ENCODE data around the gene SLC8A1. TPM values are rescaled to one million over a fixed set of nuclear protein-coding genes. Genes with fewer than 3 reads are reported as not detected.

Gene SLC8A1
- 100 to 1,000 TPM; 105 to 121 TPM for total RNA-seq
- long read RNA-seq, donor 1, partial matches to known transcripts = 1 of 34 reads
- long read RNA-seq, donor 1, other reads (novel, unspliced or antisense) = 33 of 34 reads
- long read RNA-seq, donor 2, partial matches to known transcripts = 2 of 24 reads
- long read RNA-seq, donor 2, other reads (novel, unspliced or antisense) = 22 of 24 reads

DNA sequence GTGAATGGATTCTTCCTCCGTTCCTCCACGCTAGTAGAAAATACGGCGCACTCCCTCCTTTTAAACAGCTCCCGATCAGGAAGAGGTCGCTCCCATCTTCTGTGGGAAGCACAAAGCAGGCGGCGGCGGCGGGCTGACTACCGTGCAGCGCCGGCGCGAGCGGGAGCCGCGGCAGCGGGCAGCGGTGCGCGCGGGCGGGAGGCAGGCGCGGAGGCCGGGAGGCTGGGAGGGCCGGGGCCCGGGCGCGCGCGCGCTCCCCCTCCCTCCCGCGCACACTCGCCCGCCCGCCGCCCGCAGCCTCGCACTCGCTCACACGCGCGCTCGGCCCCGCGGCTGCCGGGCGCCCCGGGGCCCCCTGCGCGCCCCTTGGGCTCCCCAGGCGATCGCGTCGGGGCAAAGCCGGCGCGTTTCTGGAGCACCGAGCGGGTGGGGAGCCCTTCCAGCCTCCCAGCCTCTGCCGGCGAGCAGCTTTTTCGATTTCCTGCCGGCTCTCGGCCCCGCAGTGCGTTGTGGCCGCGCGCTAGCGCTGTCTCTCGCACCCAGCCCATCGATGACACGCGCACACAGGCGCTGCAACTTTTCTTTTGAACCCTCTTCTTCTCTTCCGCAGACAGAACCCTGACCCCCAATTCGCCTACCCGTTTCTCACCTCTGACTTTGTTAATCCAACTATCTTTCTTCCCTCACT is at the start of gene SLC8A1:
SLC8A1 (minus strand) TSS at position 173 of the 688 bp plus-strand sequence.
- intact Hi-C loops (cut with DNase I) = loop anchor here in 1 of 2 donors (10.0 kb wide), 3 partner anchors 63 to 537 kb away; no protein-coding TSS in a partner anchor

DNA sequence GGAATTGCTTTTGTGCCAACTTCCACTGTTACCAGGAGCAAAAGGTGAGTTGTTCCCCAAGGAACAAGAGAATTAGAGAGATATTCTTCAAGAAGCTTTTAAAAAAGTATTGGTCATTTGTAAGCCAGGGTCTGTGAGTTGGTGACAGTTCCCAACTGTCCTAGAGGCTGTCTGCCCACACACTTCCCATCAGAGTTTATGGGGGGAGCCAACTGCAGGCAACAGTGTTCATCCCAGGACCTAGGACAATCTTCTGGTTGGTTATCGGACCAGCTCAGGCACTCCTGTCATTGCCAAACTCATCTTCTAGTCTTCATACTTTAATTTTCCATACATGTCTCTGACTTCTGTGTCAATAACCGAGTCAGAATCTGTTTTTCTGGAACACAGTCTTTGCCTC is 47.5 kb upstream of the SLC8A1 start:
- intact Hi-C loops (cut with DNase I) = no loop called here

More for the DNA sequence above, at the start of gene SLC8A1:
- DNase-seq (ENCODE audit: low spot score) = peak; percentile 78

DNA sequence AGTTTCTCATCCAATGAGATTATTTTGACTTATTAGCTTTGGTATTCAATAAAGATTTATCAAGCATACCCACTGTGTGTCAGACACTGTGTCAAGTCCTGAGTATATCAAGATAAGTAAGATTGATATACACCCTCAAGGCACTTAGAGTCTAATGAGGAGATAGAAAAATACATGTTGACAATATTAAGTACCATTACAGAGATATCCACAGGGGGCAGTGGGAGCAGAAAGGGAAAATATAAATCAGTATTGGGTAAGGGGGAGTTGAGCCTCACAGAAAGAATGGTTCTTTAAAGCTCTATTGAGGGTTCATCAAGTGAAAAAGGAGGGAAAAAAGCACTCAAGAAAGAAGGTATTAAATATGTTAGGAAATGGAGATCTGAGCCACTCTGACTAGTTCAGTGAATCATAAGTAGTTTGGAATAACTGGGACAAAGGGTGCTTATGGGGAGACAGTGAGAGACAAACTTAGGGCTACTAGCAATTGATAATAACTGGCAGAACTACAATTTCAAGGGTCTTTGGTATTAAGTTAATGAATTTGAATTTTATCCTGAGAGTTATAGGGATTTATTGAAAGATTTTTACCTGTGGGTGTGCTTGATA is 45.5 kb upstream of the SLC8A1 start:
- intact Hi-C loops (cut with DNase I) = no loop called here
- no peak for DNase-seq (ENCODE audit: low spot score)

More for the DNA sequence above, 47.5 kb upstream of the SLC8A1 start:
- DNase-seq (ENCODE audit: low spot score) = no peak

DNA sequence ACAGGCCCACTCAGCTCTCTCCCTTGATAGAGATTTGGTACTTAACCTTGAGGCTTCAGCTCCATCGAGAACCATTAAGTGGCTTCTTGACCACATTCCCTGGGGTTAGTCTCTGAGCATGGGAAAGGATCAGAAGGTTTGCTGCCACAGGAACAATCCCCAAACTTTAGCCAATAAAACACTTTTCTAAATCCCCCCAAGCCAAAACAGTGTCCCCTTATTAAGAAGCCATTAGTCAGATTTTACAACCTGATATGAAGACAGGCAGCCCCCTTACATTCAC is 37.7 kb upstream of the SLC8A1 start:
- no peak for DNase-seq (ENCODE audit: low spot score)
- intact Hi-C loops (cut with DNase I) = no loop called here

DNA sequence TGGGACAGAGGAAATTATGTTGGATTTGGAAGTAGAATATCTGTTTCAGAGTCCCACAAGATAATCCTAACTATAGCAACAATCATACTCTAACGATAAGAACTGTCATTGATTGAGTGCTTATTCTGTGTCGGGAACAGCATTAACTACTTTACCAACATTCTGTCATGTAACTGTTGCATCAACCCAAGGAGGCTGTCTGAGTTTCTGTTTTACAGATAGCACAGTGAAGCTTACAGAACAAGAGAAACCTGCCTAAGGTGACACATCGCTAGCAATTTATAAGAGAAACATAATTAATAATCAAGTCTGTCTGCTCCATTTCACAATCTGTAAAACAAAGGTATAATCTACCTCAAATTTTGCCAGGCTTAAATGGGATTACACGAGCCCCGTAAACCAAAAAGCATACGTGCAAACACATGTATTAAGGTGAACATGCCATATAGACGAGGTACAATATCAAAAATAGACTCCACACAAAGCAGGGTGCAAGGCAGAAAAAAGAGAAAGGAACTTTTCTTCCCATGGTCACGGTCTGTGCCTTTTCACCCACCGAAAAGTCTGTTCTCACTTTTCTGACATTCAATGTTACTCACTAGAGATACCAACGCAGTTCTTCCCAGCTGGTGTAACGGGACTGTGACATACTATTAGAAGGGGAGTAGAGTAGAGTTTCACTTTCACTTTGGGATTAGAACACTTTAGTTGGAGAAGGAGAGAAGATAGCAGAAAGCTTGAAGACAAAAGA is 37.2 kb upstream of the SLC8A1 start:
- intact Hi-C loops (cut with DNase I) = no loop called here

DNA sequence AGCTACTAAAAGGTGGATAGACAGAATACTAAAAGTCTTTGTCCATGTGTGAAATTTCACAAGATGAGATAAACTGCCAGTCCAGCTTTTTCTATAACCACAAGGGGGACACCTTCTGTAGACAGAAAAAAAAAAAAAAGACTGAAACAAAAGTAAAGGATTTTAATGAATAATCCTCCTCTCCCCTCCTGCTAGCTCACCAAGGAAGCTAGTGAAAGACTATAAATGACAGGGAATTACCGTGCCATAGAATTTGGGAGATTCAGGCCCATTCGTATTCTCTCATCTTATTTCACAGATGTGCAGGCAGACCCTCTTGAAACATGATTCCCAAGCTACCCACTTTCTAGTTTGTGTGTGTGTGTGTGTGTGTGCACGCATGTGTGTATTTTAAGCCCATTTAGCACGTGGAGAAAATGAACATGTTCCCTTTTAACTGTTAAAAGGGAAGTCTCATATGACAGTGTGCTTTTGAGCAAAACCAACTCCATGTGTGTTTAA is 36.3 kb upstream of the SLC8A1 start:
- DNase-seq (ENCODE audit: low spot score) = no peak
- intact Hi-C loops (cut with DNase I) = no loop called here

More for the DNA sequence above, 37.2 kb upstream of the SLC8A1 start:
- DNase-seq (ENCODE audit: low spot score) = no peak

DNA sequence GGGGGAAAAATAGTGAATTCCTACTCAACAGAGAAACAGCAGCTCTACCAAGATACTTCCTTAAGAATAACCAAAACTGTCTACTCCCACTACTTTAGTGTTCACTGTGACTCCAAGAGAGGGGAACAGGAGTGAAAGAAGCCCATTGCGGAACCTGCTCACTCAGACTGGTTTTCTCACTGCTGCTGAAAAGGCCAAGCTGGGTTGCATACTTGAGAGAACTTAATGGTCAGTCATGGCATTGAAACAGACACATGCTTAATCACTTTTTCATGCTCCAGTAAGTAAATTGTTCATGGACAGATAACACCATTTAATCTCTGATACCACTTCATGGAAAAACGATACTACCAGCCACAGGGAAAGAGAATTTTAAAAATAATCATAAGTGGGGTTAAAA is 35.7 kb upstream of the SLC8A1 start:
- DNase-seq (ENCODE audit: low spot score) = no peak
- intact Hi-C loops (cut with DNase I) = no loop called here

DNA sequence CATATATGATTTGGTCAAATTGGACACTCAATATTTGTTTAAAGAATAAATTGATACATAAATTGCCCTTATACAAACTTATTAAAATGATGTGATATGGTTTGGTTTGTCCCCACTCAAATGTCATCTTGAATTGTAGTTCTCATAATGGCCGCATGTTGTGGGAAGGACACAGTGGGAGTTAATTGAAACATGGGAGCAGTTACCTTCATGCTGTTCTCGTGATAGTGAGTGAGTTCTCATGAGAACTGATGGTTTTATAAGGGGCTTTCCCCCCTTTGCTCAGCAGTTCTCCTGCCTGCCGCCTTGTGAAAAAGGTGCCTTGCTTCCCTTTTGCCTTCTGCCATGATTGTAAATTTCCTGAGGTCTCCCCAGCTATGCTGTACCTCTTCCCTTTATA is 34.0 kb upstream of the SLC8A1 start:
- intact Hi-C loops (cut with DNase I) = no loop called here
- no peak for DNase-seq (ENCODE audit: low spot score)

DNA sequence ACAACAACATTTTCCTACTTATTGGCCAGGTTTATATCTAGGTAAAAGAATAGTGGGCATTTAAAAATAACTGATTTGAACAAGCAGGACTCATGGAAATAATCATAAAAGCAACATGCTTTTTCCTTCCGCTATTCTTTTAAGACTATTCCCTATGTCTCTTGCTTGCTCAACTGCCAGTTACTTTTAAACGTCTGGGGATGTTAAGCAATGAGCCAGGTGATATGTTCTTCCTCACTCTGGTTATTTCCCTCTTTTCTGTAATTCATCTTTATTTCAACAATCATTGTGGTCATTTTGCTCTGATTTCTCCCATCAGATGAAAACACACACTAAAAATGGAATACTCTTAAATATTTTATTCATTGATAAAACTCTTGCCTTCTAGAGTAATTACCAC is 33.4 kb upstream of the SLC8A1 start:
- intact Hi-C loops (cut with DNase I) = no loop called here
- no peak for DNase-seq (ENCODE audit: low spot score)

DNA sequence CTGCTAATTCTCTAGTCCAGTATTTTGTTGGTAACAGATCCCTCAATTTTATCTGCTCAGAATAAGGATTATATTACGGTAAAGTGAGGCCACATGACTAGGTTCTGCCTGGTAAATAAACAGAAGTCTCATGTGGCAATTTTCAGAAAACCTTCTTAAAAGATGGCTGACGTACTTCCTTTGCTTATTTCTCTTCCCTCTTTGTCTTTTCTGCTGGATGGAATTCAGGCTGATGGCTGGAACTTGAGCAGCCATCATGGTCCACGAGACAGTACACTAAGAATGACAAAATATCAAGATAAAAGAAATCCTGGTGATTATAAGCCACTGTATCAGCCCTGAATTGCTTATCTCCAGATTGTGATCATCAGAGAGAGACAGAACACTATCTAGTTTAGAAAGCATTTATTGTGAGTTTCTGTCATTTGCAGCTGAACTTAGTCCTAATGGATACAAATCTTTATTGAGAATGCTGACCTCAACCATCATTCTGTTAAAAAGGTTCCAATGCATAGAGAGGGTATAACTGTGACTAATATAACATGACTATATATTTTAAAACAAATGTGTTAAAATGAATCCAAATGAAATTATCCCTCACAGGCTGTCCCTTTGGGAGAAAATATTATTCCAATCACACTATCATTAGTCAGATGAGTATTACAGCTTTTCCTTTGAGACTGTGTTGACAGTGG is 31.8 kb upstream of the SLC8A1 start:
- intact Hi-C loops (cut with DNase I) = loop anchor here in 1 of 2 donors (1.0 kb wide), 1 partner anchor 23 kb away; no protein-coding TSS in a partner anchor
- DNase-seq (ENCODE audit: low spot score) = no peak

DNA sequence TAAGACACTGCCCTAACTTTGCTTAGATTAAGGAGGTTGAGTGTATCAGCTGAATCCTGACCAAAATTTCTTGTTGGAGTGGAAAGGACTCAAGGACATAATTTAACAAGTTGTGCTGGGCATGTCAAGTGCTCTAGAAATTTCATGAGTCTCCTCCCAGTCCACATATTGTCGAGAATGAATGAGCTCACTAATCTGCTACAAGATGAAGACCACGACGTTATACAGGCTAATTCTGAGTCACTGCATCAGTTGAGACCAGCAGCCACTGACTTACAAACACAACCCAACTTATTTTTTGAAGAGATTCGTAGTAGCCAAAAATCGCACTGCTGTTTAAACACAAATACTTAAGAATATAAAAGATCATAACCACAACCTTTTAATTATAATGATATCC is 28.7 kb upstream of the SLC8A1 start:
- intact Hi-C loops (cut with DNase I) = no loop called here

DNA sequence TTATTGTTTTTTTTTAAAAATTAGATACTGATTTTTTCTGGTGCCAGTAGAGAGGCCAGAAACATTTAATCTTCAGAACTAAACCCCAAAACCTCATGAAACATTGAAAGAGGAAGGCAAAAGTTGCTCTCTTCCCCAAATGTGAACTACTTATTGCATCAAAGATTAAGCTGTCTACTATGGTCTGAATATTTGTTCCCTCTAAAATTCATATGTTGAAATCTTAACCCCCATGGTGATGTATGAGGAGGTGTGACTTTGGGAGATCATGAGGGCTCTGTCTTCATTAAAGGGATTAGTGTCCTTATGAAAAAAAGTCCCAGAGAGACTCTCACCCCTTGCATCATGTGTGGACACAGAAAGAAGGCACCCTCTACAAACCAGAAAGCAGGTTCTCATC is 28.2 kb upstream of the SLC8A1 start:
- intact Hi-C loops (cut with DNase I) = no loop called here

More for the DNA sequence above, 28.7 kb upstream of the SLC8A1 start:
- DNase-seq (ENCODE audit: low spot score) = no peak

DNA sequence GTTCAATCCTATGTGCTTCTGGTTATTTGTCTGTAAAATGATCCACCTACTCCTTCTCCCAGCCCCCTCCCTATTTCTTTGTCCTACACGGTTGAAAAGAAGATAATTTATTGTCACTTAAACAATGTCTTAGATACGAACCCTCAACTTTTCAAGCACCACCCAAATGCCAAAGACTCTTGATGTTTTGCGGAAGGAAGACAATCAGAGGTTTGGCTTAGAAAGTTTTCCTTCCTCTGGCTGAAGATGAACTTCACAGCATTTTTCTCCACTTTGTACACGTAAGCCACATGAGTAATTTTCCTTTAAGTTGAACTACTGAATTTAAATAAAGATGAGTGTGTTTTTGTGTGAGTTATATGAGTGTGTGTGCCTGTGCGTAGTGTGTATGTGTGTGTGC is 25.5 kb upstream of the SLC8A1 start:
- intact Hi-C loops (cut with DNase I) = no loop called here
- no peak for DNase-seq (ENCODE audit: low spot score)

More for the DNA sequence above, 28.2 kb upstream of the SLC8A1 start:
- no peak for DNase-seq (ENCODE audit: low spot score)

DNA sequence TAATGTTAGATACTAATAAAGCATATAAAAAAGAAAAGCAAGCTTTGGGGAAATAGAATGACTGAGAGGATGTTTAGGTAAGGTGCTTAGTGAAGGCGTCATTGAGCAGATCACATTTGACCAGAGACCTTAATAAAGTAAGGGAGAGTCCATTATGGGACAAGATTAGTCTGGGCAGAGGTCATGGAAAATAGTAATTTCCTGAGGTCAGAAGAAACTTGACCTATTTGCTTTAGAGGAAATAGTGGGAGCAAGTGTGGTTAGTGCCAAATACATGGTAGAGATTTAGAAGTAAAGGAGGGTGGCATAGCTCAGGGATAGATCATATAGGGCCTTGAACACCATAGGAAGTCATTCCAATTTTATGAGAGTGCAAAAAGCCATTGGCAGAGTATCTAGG is 24.5 kb upstream of the SLC8A1 start:
- intact Hi-C loops (cut with DNase I) = no loop called here
- DNase-seq (ENCODE audit: low spot score) = no peak

DNA sequence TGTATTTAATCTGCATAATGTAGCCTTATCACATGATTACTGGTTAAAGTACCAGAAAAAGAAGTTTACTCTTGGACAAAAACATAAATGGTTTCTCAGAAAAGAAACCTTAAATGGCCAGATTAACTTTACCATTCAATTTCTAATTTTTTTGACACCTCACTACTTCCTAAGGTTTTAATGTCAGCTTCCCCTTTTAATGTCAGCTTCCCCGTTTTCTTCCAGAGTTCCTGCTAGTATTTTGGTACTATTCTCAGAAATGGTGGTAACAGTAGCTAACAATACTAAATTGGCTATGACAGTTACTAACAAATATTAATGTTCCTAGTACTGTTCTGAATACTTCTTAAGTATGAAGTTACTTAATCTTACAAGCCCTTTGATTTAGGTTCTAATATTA is 22.4 kb upstream of the SLC8A1 start:
- intact Hi-C loops (cut with DNase I) = no loop called here
- DNase-seq (ENCODE audit: low spot score) = no peak

DNA sequence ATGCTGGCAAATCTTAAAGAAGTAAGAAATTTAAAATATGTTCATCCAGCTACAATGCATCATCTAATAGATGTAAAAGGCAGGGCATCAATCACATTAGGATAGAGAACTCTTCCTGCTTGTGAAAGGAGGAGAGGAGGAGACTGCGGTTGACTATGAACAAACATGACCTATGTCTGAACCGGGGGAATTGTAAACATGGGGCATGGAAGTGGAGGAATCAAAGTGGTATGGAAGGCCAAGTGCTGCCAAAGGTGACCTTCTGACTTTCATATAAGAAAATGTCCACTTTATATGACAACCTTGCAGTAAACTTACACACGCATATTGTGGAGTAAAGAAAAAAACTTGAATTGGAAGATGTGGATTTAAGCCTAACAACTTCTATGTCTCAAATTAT is 20.0 kb upstream of the SLC8A1 start:
- intact Hi-C loops (cut with DNase I) = no loop called here
- DNase-seq (ENCODE audit: low spot score) = no peak

DNA sequence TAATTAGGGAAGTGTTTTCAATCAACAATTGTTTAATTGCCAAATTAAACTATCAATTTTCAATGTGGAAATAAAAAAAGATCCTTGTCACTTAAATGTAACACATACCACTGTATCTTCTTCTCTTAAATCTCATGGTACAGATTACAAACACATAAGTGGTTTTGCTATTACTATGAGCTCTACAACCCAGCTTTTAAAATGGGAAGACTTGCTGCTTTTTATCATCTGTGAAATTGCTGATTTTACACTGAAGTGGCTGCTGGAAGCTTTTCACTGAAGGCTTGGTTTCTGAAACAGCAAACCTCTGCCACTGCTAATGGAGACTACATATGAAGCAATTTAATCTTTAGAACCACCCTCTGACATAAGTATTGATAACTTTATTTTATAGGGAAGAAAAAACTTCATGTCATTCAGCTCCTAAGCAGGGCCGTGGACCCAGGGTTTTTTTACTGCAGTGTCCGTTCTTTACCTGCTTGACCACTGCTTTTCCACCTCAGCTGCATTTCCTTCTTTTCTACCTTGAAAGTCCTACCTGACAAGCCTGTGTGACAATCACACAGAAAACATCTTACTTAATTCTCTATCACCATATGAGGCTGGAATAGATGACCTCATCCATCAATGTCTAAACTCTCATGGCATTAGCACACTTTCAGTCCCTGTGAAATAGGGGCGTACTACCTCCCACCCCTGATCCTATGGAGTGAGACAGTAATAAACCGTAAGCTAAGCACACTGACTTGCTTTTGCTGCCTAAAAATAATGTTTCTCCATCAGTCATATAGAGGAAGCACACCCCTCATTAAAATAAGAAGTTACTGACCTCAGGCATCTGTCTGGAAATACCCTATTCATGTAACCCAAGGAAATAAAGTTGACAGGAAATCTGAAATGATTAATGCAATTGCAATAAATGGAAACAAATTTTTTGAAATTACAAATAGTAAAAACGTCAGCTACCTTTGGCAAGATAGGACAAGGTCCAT is 19.2 kb upstream of the SLC8A1 start:
- intact Hi-C loops (cut with DNase I) = no loop called here
- DNase-seq (ENCODE audit: low spot score) = no peak

DNA sequence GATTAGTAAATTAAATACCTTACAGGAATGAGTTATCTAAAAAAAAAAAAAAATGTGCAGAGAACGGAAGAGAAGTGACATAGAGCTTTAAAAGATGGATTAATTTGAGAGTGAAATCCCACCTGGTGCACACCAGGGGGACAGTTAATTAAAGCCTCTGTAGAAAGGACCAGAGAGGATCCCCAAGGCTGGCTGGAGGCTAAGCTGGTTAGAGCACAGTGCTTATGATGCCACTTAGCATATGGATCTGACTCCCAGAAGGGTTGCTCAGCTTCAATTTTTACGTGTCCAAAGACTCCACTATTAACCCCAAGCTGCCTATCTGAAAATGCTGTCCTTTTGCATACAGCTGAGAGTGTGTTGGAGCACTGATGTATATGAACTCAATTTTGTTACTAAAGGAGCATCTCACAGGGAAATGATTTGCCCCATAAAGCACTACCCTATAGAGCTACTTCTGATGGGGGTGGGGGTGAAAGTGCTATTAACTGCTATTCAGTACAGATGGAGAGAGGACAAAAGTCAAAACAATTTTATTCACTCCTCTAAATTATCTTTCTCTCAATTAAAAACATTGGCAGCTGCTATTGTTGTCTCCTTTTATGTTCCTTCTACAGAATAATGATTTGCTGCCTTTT is 15.2 kb upstream of the SLC8A1 start:
- DNase-seq (ENCODE audit: low spot score) = no peak
- intact Hi-C loops (cut with DNase I) = no loop called here

Measured in posterior vena cava (tissue), 2 donors.